Transverse colon (tissue), 4 donors: ENCODE results near the gene MOBP. TPM values are rescaled to one million over a fixed set of nuclear protein-coding genes. Genes with fewer than 3 reads are reported as not detected.
"Not testable (repeated sequence)": the region's sequence is repeated elsewhere in the genome, so short reads cannot be mapped to it uniquely, and the experiment has no call there.

ENCODE experiments used
- DNase-seq: peaks from one replicate; pipeline ENCODE4 v3.0.0-alpha.2; 2019
- H3K27ac ChIP-seq, 4 donors: fragments of 200-600 bp; sonication (generic); 2 replicates each; pipeline ENCODE4 v1.5.1; 2016 to 2018; ENCODE audit warnings: inconsistent platforms in 4 of 4
- H3K27me3 ChIP-seq: fragments of 200-600 bp; sonication (generic); 2 replicates; pipeline ENCODE4 v1.5.1; 2017; ENCODE audit warnings: inconsistent platforms
- H3K36me3 ChIP-seq, 4 donors: fragments of 200-600 bp; sonication (generic); 2 replicates each; pipeline ENCODE4 v1.5.1; 2017 to 2019; ENCODE audit warnings: inconsistent platforms in 4 of 4
- H3K4me1 ChIP-seq, 4 donors: fragments of 200-600 bp; sonication (generic); 2 replicates each; pipeline ENCODE4 v1.5.1; 2017 to 2020; ENCODE audit warnings: inconsistent platforms in 4 of 4
- H3K4me3 ChIP-seq, 4 donors: fragments of 200-600 bp; sonication (generic); 1 replicate in 1 of 4; 2 replicates in 3 of 4; pipeline versions ENCODE4 v1.5.1 to v1.6.1; 2017 to 2019; ENCODE audit warnings: inconsistent platforms in 4 of 4
- H3K9me3 ChIP-seq, 2 donors: fragments of 200-600 bp; sonication (generic); 2 replicates each; pipeline ENCODE4 v1.5.1; 2017 to 2019; ENCODE audit warnings: inconsistent platforms in 2 of 2
- CTCF ChIP-seq, 5 experiments: fragments of 200-600 bp in 3 of 5; fragments of 450-650 bp in 2 of 5; sonication (generic) in 3 of 5; IDR thresholded peaks; 1 replicate in 2 of 5; 2 replicates in 3 of 5; pipeline ENCODE4 v1.5.1; 2016 to 2017; ENCODE audit warnings: antibody characterized with exemption in 5 of 5, inconsistent platforms in 3 of 5, mild to moderate bottlenecking in 2 of 5, moderate library complexity in 1 of 5
- EP300 ChIP-seq: sonication (generic); formaldehyde crosslinking; IDR thresholded peaks from one replicate; pipeline ENCODE4 v1.6.1; 2017; ENCODE audit warnings: antibody characterized with exemption, low read depth
- POLR2A ChIP-seq: fragments of 450-650 bp; IDR thresholded peaks from one replicate; pipeline ENCODE4 v1.6.1; 2016; ENCODE audit warnings: antibody characterized with exemption, mild to moderate bottlenecking, moderate library complexity
- POLR2AphosphoS5 ChIP-seq, 3 donors: sonication (generic); formaldehyde crosslinking; IDR thresholded peaks; one replicate each; pipeline ENCODE4 v1.6.1; 2016; ENCODE audit warnings: antibody characterized with exemption in 3 of 3
- WGBS, 2 donors: methylation state at CpG; one replicate each; pipeline ENCODE4 v1.1.5; 2018; ENCODE audit warnings: low coverage in 1 of 2; 5-methylcytosine and 5-hydroxymethylcytosine counted together
- in situ Hi-C, 4 donors: fragments of 200-750 bp; cut with MboI; loops; one replicate each; pipeline versions ENCODE4 v1.15.0 to v1.15.1; 2017; ENCODE audit warnings: low sequenced_read_pairs in 3 of 4, low pct_ligation_motif_present in 1 of 4, low pct_unique_long_range_greater_than_20kb in 1 of 4
- intact Hi-C: fragments of 100-400 bp; cut with DNase I; formaldehyde crosslinking; loops from one replicate; pipeline ENCODE4 v1.15.1; 2023; ENCODE audit warnings: low total_unique reads
- total RNA-seq, 4 donors: library from RNA; depleted of rRNA; stranded (reverse); fragments of >200 nt; gene quantifications; one replicate each; pipeline ENCODE4 v1.1.0, GENCODE V29; 2016

MOBP gene
- total RNA-seq, 4 donors from 2014 or later: 0.27 to 5.2 (median 1.3) TPM; not detected in 1

GRCh38 chr3:39449796-39450195, 17.7 kb upstream of the MOBP start:
- Histone ChIP-seq H3K4me3 (no peak overlapping the region), H3K9me3 (no peaks in the 10 kb centered on the region), H3K36me3 (no peaks in the 10 kb centered on the region), H3K27ac (peak overlapping the region in 1 of 4 donors; percentile 84), H3K4me1 (peaks cover 0 to 38% (median 21%) of the 10 kb centered on the region in 4 donors), H3K27me3 (no peaks in the 10 kb centered on the region)
- in situ Hi-C loops (loop anchor here in 2 of 4 donors (10.0 kb wide), 2 partner anchors 45 to 55 kb away; no protein-coding TSS in a partner anchor), intact Hi-C loops (loop anchor here (5.0 kb wide), 1 partner anchor 43 kb away; no protein-coding TSS in a partner anchor)
- WGBS, 2 donors: 62 to 90% methylated on average over 3 of the region's 3 CpGs
- no peak for TF ChIP-seq POLR2A
- TF ChIP-seq CTCF (IDR thresholded peaks at IDR 0.05): no peak
- TF ChIP-seq POLR2AphosphoS5 (IDR thresholded peaks at IDR 0.05): no peak
- no peak for TF ChIP-seq EP300
- no peak for DNase-seq

DNA sequence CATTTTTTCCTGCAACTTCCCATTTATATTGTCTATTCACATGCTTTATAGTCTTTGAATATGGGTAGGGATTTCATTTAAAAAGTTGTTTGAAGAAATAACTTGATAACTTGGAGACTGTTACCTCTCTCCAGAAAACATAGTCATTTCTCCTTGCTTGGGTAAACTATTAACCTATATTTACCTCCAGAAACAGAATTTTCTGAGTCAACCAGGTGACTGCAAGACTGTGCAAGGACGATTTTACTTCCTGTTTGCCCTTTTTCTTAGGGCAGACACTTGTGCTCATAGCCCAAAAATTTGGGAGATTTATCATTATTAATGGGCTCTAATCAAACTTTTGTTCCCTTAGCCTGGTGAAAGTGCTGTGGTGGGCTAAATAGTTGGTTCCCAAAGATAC, 14.3 kb upstream of the MOBP start:
- TF ChIP-seq EP300 (no peak), POLR2A (no peak), CTCF (IDR thresholded peaks at IDR 0.05) (no peak)
- Histone ChIP-seq H3K27ac (peak overlapping the region; percentile 29 to 66 (median 50)), H3K4me1 (peaks cover 0 to 32% (median 16%) of the 10 kb centered on the region in 4 donors), H3K9me3 (no peaks in the 10 kb centered on the region), H3K27me3 (no peaks in the 10 kb centered on the region), H3K4me3 (no peak overlapping the region), H3K36me3 (no peaks in the 10 kb centered on the region)
- in situ Hi-C loops: no loop called here
- WGBS, 2 donors: 21 to 40% methylated on average over 1 of the region's 1 CpG
- DNase-seq: no peak
- intact Hi-C loops: loop anchor here (5.0 kb wide), 1 partner anchor 39 kb away; no protein-coding TSS in a partner anchor

DNA sequence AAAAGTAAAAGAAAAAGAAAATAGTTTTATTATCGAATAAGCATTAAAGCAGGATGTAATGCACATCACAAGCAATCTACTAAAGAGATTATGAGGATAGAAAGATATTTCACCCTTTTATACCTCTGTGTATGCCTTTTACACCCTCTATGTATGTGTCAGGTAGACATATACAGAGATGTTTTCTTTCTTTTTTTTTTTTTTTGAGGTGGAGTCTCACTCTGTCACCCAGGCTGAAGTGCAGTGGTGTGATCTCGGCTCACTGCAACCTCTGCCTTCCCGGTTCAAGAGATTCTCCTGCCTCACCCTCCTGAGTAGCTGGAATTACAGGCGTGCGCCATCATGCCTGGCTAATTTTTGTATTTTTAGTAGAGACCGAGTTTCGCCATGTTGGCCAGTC, 13.6 kb upstream of the MOBP start:
- H3K27me3 ChIP-seq, H3K9me3 ChIP-seq, in situ Hi-C loops, DNase-seq, H3K4me3 ChIP-seq, H3K36me3 ChIP-seq: not testable (repeated sequence)
- Histone ChIP-seq H3K4me1 (peaks cover 0 to 26% (median 13%) of the 10 kb centered on the region in 4 donors), H3K27ac (peak overlapping the region in 3 of 4 donors; percentile 29 to 66 (median 52))
- intact Hi-C loops: loop anchor here (5.0 kb wide), 1 partner anchor 38 kb away; no protein-coding TSS in a partner anchor
- 70 to 86% methylated on average over 1 to 7 of the region's 7 CpGs for WGBS, 2 donors

DNA sequence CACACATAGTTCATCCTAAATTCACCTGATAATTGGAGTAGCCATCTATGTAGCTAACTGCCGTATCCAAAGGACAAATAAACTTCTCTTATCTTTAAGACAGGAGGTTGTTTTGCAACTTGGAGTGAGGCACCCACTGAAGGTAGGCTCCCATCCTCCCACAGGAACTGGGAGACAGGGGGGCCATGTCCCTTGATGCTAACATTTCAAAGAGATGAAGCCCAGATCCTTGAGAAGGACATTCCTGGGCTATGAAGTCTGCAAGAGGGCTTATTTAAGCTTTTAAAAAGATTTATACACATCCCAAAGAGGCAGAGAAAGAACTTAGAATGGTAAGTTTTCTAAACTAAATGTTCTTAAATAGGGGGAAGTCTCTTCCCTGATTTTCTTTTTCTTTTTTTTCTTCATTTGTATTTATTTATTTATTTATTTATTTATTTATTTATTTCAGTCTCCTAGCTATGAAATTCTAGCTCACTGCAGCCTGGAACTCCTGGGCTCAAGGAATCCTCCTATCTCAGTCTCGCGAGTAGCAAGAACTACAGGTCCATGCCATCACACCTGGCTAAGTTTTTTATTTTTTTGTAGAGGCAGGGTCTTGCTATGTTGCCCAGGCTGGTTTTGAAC, 12.8 kb upstream of the MOBP start:
- intact Hi-C loops (loop anchor here (5.0 kb wide), 1 partner anchor 38 kb away; no protein-coding TSS in a partner anchor), in situ Hi-C loops (no loop called here)
- no peak for TF ChIP-seq CTCF (IDR thresholded peaks at IDR 0.05)
- no peak for TF ChIP-seq POLR2A
- TF ChIP-seq POLR2AphosphoS5 (IDR thresholded peaks at IDR 0.05): no peak
- TF ChIP-seq EP300: no peak
- DNase-seq: no peak
- Histone ChIP-seq H3K27me3 (no peaks in the 10 kb centered on the region), H3K9me3 (no peaks in the 10 kb centered on the region), H3K36me3 (no peaks in the 10 kb centered on the region), H3K4me3 (no peak overlapping the region), H3K4me1 (peaks cover 0 to 24% (median 12%) of the 10 kb centered on the region in 4 donors), H3K27ac (peak overlapping the region in 1 of 4 donors; percentile 52)
- 38 to 71% methylated on average over 1 to 3 of the region's 3 CpGs for WGBS, 2 donors
